OCI-LY3 (cell line): Measurements from ENCODE around the gene ISL1.

Source experiments
- H2AFZ ChIP-seq: fragments of 200-600, 300-600 bp; shearing (Covaris generic); 2 replicates; pipeline ENCODE4 v1.6.0; 2014; ENCODE audit warnings: antibody characterized with exemption, low read depth, low read length
- H3K27ac ChIP-seq: fragments of 200-600, 300-600 bp; sonication (generic); 2 replicates; pipeline ENCODE4 v1.5.1; 2014; ENCODE audit warnings: mild to moderate bottlenecking, low read length, moderate library complexity, mixed read lengths
- H3K27me3 ChIP-seq: fragments of 200-600, 300-600 bp; sonication (generic); 2 replicates; pipeline ENCODE4 v1.6.1; 2014; ENCODE audit warnings: low read depth, low read length, mixed read lengths
- H3K36me3 ChIP-seq: fragments of 200-600, 300-600 bp; sonication (generic); replicated peaks from 2 replicates; pipeline ENCODE3; 2014; ENCODE audit warnings: low read depth, low read length, mixed read lengths
- H3K4me1 ChIP-seq: fragments of 300-600, 200-600 bp; sonication (generic); 2 replicates; pipeline ENCODE4 v1.6.1; 2014; ENCODE audit warnings: low read length, mixed read lengths
- H3K4me2 ChIP-seq: fragments of 200-600, 300-600 bp; sonication (generic); 2 replicates; pipeline ENCODE4 v1.6.1; 2014; ENCODE audit warnings: low read length, mixed read lengths
- H3K4me3 ChIP-seq: fragments of 300-600, 200-600 bp; sonication (generic); 2 replicates; pipeline ENCODE4 v1.5.1; 2014; ENCODE audit warnings: antibody characterized with exemption, mild to moderate bottlenecking, low read length, moderate library complexity
- H3K79me2 ChIP-seq: fragments of 300-600, 200-600 bp; shearing (Covaris generic); 2 replicates; pipeline ENCODE4 v1.6.1; 2014; ENCODE audit warnings: mild to moderate bottlenecking, low read length, mixed read lengths
- H3K9ac ChIP-seq: fragments of 300-600, 200-600 bp; shearing (Covaris generic); 2 replicates; pipeline ENCODE4 v1.6.0; 2014; ENCODE audit warnings: mild to moderate bottlenecking, low read length, moderate library complexity
- H3K9me3 ChIP-seq: fragments of 200-600, 300-600 bp; shearing (Covaris generic); 2 replicates; pipeline ENCODE4 v1.6.1; 2014; ENCODE audit warnings: low read length, mixed read lengths; ENCODE audit not compliant: insufficient read depth
- H4K20me1 ChIP-seq: fragments of 200-600, 300-600 bp; sonication (generic); 2 replicates; pipeline ENCODE4 v1.6.1; 2016; ENCODE audit warnings: low read length, mixed read lengths; ENCODE audit not compliant: insufficient read depth
- EZH2phosphoT487 ChIP-seq: fragments of 200-600 bp; shearing (Covaris generic); IDR thresholded peaks from 2 replicates; pipeline ENCODE4 v1.6.1; 2018; ENCODE audit warnings: antibody characterized with exemption, mixed run types, low read depth
- TF ChIP-seq, protein P1 (sequence below): fragments of 200-600, 300-600 bp; sonication (generic); IDR thresholded peaks from 2 replicates; pipeline ENCODE4 v1.5.1; 2014; ENCODE audit warnings: antibody characterized with exemption, low read length, low read depth

ISL1 gene

DNA sequence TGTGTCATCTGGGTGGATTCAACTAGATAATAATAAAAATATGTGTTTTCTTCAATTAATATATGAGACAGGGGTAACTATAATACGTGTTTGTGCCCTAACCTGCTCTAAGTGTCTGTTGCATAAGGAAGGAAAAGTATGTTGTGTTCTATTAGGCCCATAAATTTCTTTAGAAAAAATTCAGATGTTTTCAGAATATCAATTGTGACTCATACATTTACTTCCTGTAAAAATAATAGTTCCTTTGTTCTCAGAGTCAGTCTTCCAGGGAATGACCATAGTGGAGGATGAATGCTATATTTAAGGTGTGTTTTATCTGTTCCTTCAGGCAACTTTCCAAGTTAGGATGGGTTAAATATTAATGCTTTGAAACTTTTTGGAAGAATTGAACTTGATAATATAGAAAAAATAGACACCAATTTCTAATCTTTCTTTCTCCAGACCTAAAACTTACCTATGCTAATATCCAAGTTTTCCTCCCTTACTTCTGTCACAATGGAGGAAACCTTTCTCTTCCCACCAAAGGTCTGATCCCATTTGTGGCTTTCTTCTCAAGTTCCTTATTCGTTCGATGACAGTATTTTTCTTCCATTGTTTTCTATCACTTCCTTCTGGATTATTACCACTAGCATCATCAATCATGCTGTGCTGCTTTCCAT, 49.9 kb downstream of the ISL1 start:
- Histone ChIP-seq H3K4me3 (no peak overlapping the region), H3K36me3 (no peaks in the 10 kb centered on the region), H3K27ac (no peak overlapping the region), H2AFZ (no peak overlapping the region), H3K4me2 (no peak overlapping the region), H3K27me3 (no peaks in the 10 kb centered on the region), H3K9ac (no peak overlapping the region), H3K79me2 (no peaks in the 10 kb centered on the region), H3K4me1 (no peaks in the 10 kb centered on the region), H3K9me3 (no peaks in the 10 kb centered on the region), H4K20me1 (no peaks in the 10 kb centered on the region)
- TF ChIP-seq EZH2phosphoT487 = no peak
- TF ChIP-seq, protein P1, sequence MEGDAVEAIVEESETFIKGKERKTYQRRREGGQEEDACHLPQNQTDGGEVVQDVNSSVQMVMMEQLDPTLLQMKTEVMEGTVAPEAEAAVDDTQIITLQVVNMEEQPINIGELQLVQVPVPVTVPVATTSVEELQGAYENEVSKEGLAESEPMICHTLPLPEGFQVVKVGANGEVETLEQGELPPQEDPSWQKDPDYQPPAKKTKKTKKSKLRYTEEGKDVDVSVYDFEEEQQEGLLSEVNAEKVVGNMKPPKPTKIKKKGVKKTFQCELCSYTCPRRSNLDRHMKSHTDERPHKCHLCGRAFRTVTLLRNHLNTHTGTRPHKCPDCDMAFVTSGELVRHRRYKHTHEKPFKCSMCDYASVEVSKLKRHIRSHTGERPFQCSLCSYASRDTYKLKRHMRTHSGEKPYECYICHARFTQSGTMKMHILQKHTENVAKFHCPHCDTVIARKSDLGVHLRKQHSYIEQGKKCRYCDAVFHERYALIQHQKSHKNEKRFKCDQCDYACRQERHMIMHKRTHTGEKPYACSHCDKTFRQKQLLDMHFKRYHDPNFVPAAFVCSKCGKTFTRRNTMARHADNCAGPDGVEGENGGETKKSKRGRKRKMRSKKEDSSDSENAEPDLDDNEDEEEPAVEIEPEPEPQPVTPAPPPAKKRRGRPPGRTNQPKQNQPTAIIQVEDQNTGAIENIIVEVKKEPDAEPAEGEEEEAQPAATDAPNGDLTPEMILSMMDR = no peak

DNA sequence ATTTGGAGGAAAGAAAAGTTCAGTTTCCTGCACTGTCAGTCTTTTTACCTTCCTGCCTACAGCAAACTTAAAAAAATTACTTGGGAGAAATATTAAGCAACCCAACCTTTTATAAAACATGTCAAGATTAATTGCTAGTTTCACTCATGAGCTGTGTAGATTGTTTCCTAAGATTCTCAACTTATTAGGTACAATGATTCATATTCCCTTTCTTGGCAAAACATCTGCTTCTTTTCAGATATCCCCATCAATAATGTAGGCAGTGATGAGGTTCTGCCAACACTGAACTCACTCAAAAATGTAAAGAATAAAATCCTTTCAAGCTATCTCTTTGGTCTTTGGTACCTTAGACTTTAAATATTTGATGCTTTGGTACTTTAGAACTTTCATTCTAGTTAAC, 56.0 kb downstream of the ISL1 start:
- H2AFZ ChIP-seq = no peak overlapping the region
- no peaks in the 10 kb centered on the region for H3K27me3 ChIP-seq
- no peaks in the 10 kb centered on the region for H3K36me3 ChIP-seq
- H3K4me2 ChIP-seq = no peak overlapping the region
- no peaks in the 10 kb centered on the region for H3K4me1 ChIP-seq
- TF ChIP-seq, protein P1 = no peak
- no peak for TF ChIP-seq EZH2phosphoT487
- no peak overlapping the region for H3K27ac ChIP-seq
- no peaks in the 10 kb centered on the region for H3K79me2 ChIP-seq
- no peak overlapping the region for H3K9ac ChIP-seq
- H4K20me1 ChIP-seq = no peaks in the 10 kb centered on the region
- H3K9me3 ChIP-seq = no peaks in the 10 kb centered on the region
- no peak overlapping the region for H3K4me3 ChIP-seq
